H1 (cell line): ENCODE data around the gene CACNG7. TPM values are rescaled to one million over a fixed set of nuclear protein-coding genes. Genes with fewer than 3 reads are reported as not detected.
A peak's percentile ranks its signal among the peaks of the same experiment; 100 is the strongest.

Source experiments
- ASH2L ChIP-seq: fragments of 200-600, 300-600 bp; sonication (generic); IDR thresholded peaks from one replicate; pipeline ENCODE4 v1.7.1; 2017; ENCODE audit warnings: low read length
- BACH1 ChIP-seq: IDR thresholded peaks from 2 replicates; pipeline ENCODE4 v1.6.1; 2012; ENCODE audit warnings: low read length, improper control_type of control experiment
- CEBPB ChIP-seq: IDR thresholded peaks from 2 replicates; pipeline ENCODE4 v1.6.1; 2012; ENCODE audit warnings: low read depth, low read length
- CTBP2 ChIP-seq: IDR thresholded peaks from 2 replicates; pipeline ENCODE4 v1.7.0; 2011; ENCODE audit warnings: borderline replicate concordance, mild to moderate bottlenecking, moderate library complexity, mixed read lengths, low read length; ENCODE audit not compliant: insufficient read depth, insufficient read length
- EGR1 ChIP-seq: IDR thresholded peaks from 2 replicates; pipeline ENCODE4 v1.6.1; 2011; ENCODE audit warnings: low read depth, low read length, borderline replicate concordance
- GABPA ChIP-seq: IDR thresholded peaks from 2 replicates; pipeline ENCODE4 v1.6.1; 2011; ENCODE audit warnings: mild to moderate bottlenecking, low read length, moderate library complexity, borderline replicate concordance; ENCODE audit not compliant: insufficient read depth
- GTF2F1 ChIP-seq: IDR thresholded peaks from 2 replicates; pipeline ENCODE4 v1.6.1; 2012; ENCODE audit warnings: low read depth, low read length, improper control_type of control experiment, borderline replicate concordance
- HDAC2 ChIP-seq, 2 experiments: fragments of 300-600 bp in 1 of 2; sonication (generic) in 1 of 2; IDR thresholded peaks; 2 replicates each; pipeline ENCODE4 v1.6.1; 2011 to 2012; ENCODE audit warnings: low read depth in 2 of 2, low read length in 2 of 2, mild to moderate bottlenecking in 2 of 2, moderate library complexity in 2 of 2, borderline replicate concordance in 1 of 2, inconsistent platforms in 1 of 2
- HDAC6 ChIP-seq: IDR thresholded peaks from one replicate; pipeline ENCODE4 v1.7.1; 2012; ENCODE audit warnings: low read depth, mild to moderate bottlenecking, inconsistent platforms, low read length, moderate library complexity
- JUN ChIP-seq: IDR thresholded peaks from 2 replicates; pipeline ENCODE4 v1.6.1; 2011; ENCODE audit warnings: low read depth, mild to moderate bottlenecking, improper control_type of control experiment, low read length
- KDM1A ChIP-seq: fragments of 200-600, 300-600 bp; sonication (generic); IDR thresholded peaks from 2 replicates; pipeline ENCODE4 v1.7.1; 2016; ENCODE audit warnings: mild to moderate bottlenecking, low read length, borderline replicate concordance
- KDM4A ChIP-seq: IDR thresholded peaks from one replicate; pipeline ENCODE4 v1.7.1; 2012; ENCODE audit warnings: low read depth, mild to moderate bottlenecking, moderate library complexity, low read length, inconsistent platforms; ENCODE audit not compliant: severe bottlenecking
- KDM5A ChIP-seq: fragments of 200-600 bp; IDR thresholded peaks from 2 replicates; pipeline ENCODE4 v1.7.1; 2012; ENCODE audit warnings: mild to moderate bottlenecking, low read length, inconsistent platforms, mixed read lengths
- NANOG ChIP-seq: IDR thresholded peaks from 2 replicates; pipeline ENCODE4 v1.6.1; 2011; ENCODE audit warnings: low read length, low read depth, mild to moderate bottlenecking, inconsistent platforms; ENCODE audit not compliant: insufficient read depth, poor library complexity, severe bottlenecking
- PHF8 ChIP-seq: fragments of 200-600 bp; sonication (generic); conservative IDR thresholded peaks from 2 replicates; pipeline ENCODE4 v1.7.1; 2012; ENCODE audit warnings: low read depth, mild to moderate bottlenecking, inconsistent platforms, low read length, moderate library complexity
- POLR2AphosphoS5 ChIP-seq: IDR thresholded peaks from 2 replicates; pipeline ENCODE4 v1.6.1; 2011; ENCODE audit warnings: low read depth, low read length
- SIX5 ChIP-seq: IDR thresholded peaks from 2 replicates; pipeline ENCODE4 v1.6.1; 2011; ENCODE audit warnings: mild to moderate bottlenecking, low read depth, low read length
- TAF1 ChIP-seq: IDR thresholded peaks from 2 replicates; pipeline ENCODE4 v1.6.1; 2011; ENCODE audit warnings: mild to moderate bottlenecking, low read depth, low read length
- TEAD4 ChIP-seq: IDR thresholded peaks from 2 replicates; pipeline ENCODE4 v1.6.1; 2012; ENCODE audit warnings: low read depth, low read length, inconsistent platforms, mixed read lengths
- ZNF274 ChIP-seq: IDR thresholded peaks from 2 replicates; pipeline ENCODE4 v1.7.0; 2012; ENCODE audit warnings: low read length, borderline replicate concordance; ENCODE audit errors: extremely low read depth
- polyA plus RNA-seq, 7 experiments: library from polyadenylated mRNA; depleted of rRNA in 3 of 7; stranded (reverse) in 5 of 7; unstranded in 2 of 7; fragments of >200 nt in 5 of 7; fragments of 200-250 nt in 2 of 7; gene quantifications; 1 replicate in 5 of 7; 2 replicates in 1 of 7; 4 replicates in 1 of 7; pipeline versions ENCODE4 v1.2.1 to v1.2.3, GENCODE V29; 2011 to 2013; ENCODE audit warnings: missing spikeins in 2 of 7, mixed read lengths in 2 of 7
- total RNA-seq: library from RNA; stranded (reverse); fragmentation: NEBNext Ultra II Directional; extraction: Animal tissue kit (Norgen Biotek cat#: 25700); gene quantifications from 2 replicates; pipeline ENCODE4 v1.2.1, GENCODE V29; 2021
- TF ChIP-seq, protein P1 (sequence below): IDR thresholded peaks from 2 replicates; pipeline ENCODE4 v1.6.1; 2012; ENCODE audit warnings: inconsistent platforms

CACNG7 gene
- total and polyA plus RNA-seq, 2 of the 8 experiments (the other 6 are each of a cell fraction or from before 2014, with no cell fraction given) = 28.9 to 69.8 TPM

- TF ChIP-seq GABPA (no peak), TEAD4 (peak; percentile 94), BACH1 (no peak), CTBP2 (no peak), TAF1 (no peak; the same call in 1 of the 2 replicates), GTF2F1 (no peak), JUN (no peak), CEBPB (no peak), HDAC6 (no peak), POLR2AphosphoS5 (peak; percentile 15), KDM1A (peak; percentile 59; the same call in 1 of the 2 replicates), NANOG (no peak), KDM5A (no peak), PHF8 (peak; percentile 52; the same call in 1 of the 2 replicates), KDM4A (no peak), HDAC2 (IDR thresholded peaks at IDR 0.05; ENCODE audit: borderline replicate concordance in 1 of 2, low read depth in 2 of 2, low read length in 2 of 2) (no peak), ASH2L (no peak), EGR1 (no peak), ZNF274 (no peak), SIX5 (no peak)
- TF ChIP-seq, protein P1, sequence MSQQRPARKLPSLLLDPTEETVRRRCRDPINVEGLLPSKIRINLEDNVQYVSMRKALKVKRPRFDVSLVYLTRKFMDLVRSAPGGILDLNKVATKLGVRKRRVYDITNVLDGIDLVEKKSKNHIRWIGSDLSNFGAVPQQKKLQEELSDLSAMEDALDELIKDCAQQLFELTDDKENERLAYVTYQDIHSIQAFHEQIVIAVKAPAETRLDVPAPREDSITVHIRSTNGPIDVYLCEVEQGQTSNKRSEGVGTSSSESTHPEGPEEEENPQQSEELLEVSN = no peak
Measured at GRCh38 chr19:53866865-53867224, 42.2 kb upstream of the CACNG7 start (continued).
